ENCODE data around the gene FHIP2A.
"Not testable (repeated sequence)": the region's sequence is repeated elsewhere in the genome, so short reads cannot be mapped to it uniquely, and the experiment has no call there.

Gene FHIP2A

DNA sequence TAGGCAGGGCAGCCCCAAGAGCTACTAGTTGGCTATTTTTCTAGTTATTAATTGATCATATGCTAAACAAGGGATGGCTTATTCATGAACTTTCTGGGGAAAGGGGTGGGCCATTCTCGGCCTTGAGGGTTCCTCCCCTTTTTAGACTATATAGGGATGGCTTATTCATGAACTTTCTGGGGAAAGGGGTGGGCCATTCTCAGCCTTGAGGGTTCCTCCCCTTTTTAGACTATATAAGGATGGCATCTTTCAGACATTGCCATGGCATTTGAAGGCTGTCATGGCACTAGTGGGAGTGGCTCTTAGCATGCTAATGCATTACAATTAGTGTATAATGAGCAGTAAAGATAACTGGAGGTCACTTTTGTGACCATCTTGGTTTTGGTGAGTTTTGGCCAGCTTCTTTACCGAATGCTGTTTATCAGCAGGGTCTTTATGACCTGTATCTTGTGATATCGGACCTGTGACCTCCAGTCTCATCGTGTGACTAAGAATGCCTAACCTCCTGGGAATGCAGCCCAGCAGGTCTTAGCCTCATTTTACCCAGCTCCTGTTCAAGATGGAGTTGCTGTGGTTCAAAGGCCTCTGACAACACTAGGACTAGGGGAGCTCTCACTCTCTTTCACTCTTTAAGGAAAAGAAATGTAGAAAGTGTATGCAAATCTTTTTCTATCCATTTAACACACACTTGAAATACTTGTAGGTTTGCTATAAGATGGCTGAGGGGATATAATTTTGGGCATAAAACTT lies 7.8 kb downstream of the FHIP2A start:
- no peak overlapping the region for H3K4me3 ChIP-seq (ENCODE audit: insufficient read length, low read depth)
- peaks cover 22% of the 10 kb centered on the region for H3K36me3 ChIP-seq (ENCODE audit: insufficient read depth, insufficient read length, low read length)
- DNase-seq (ENCODE audit: low read depth, low spot score), result no peak
- TF ChIP-seq ZNF274 (IDR thresholded peaks at IDR 0.05; ENCODE audit: low read depth, low read length) (no peak), SUZ12 (IDR thresholded peaks at IDR 0.05; ENCODE audit: extremely low read depth, insufficient read depth, insufficient read length) (no peak), YY1 (IDR thresholded peaks at IDR 0.05; ENCODE audit: insufficient read depth, insufficient read length) (no peak)
- no peaks in the 10 kb centered on the region for H3K4me1 ChIP-seq (ENCODE audit: insufficient read depth, insufficient read length)
- H3K27me3 ChIP-seq (ENCODE audit: insufficient read depth, insufficient read length), result no peaks in the 10 kb centered on the region
- no peak overlapping the region for H3K9ac ChIP-seq (ENCODE audit: insufficient read length, low read depth)
- H3K9me3 ChIP-seq (ENCODE audit: insufficient read depth, low read length), result no peaks in the 10 kb centered on the region

DNA sequence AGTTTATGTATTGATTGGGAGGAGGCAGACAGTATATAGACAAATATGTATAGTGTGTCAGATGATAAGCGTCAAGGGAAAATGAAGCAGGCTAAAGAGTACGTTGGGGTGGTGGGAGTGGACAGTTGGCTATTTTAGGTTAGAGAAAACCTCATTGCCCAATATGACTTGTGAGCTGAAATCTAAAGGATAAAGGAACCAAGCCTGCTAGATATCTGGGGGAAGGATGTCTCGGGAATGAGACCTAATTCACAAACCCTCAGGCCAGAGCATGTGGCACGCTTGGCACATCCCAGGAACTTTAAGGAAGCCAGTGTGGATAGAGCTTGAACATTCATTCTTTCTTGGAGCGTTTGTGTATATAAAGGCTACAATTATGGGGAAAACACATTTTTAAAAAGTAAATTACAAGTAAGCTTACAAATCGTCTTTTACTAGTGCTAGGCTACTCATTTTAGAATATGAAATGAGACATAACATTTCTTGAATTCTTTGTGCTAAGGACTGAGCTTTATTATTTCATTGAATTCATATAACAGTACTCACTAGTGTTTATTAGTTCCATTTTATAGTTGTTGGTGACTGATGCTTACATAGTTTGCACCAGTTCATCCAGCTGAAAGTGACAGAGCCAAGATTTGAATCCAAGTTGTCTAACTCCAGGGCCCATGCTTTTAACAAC lies 9.7 kb downstream of the FHIP2A start:
- TF ChIP-seq ZNF274 (IDR thresholded peaks at IDR 0.05; ENCODE audit: low read depth, low read length), result no peak
- TF ChIP-seq SUZ12 (IDR thresholded peaks at IDR 0.05; ENCODE audit: extremely low read depth, insufficient read depth, insufficient read length), result no peak
- no peak for TF ChIP-seq YY1 (IDR thresholded peaks at IDR 0.05; ENCODE audit: insufficient read depth, insufficient read length)
- H3K9ac ChIP-seq (ENCODE audit: insufficient read length, low read depth), result no peak overlapping the region
- H3K36me3 ChIP-seq (ENCODE audit: insufficient read depth, insufficient read length, low read length), result peaks cover 32% of the 10 kb centered on the region
- no peak overlapping the region for H3K4me3 ChIP-seq (ENCODE audit: insufficient read length, low read depth)
- H3K9me3 ChIP-seq (ENCODE audit: insufficient read depth, low read length), result no peaks in the 10 kb centered on the region
- H3K4me1 ChIP-seq (ENCODE audit: insufficient read depth, insufficient read length), result no peaks in the 10 kb centered on the region
- DNase-seq (ENCODE audit: low read depth, low spot score), result no peak
- H3K27me3 ChIP-seq (ENCODE audit: insufficient read depth, insufficient read length), result no peaks in the 10 kb centered on the region

DNA sequence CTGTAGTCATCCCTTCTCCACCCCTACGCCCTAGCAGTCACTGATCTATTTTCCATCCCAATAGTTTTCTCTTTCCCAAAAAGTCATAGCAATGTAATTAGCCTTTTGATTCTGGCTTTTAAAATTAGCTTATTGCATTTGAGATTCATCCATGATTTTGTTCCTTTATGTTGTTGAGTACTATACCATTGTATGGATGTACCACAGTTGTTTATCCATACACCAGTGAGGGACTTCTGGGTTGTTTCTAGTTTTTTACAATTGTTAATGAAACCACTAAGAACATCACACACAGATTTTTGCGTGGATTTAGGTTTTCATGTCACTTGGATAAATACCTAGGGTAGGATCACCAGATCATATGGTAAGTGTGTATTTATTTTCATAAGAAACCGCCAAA lies 16.1 kb downstream of the FHIP2A start:
- H3K27me3 ChIP-seq (ENCODE audit: insufficient read depth, insufficient read length), result no peaks in the 10 kb centered on the region
- H3K9me3 ChIP-seq (ENCODE audit: insufficient read depth, low read length), result no peaks in the 10 kb centered on the region
- no peak overlapping the region for H3K4me3 ChIP-seq (ENCODE audit: insufficient read length, low read depth)
- no peaks in the 10 kb centered on the region for H3K4me1 ChIP-seq (ENCODE audit: insufficient read depth, insufficient read length)
- TF ChIP-seq ZNF274 (IDR thresholded peaks at IDR 0.05; ENCODE audit: low read depth, low read length) (no peak), SUZ12 (IDR thresholded peaks at IDR 0.05; ENCODE audit: extremely low read depth, insufficient read depth, insufficient read length) (no peak), YY1 (IDR thresholded peaks at IDR 0.05; ENCODE audit: insufficient read depth, insufficient read length) (no peak)
- no peak for DNase-seq (ENCODE audit: low read depth, low spot score)
- H3K9ac ChIP-seq (ENCODE audit: insufficient read length, low read depth), result no peak overlapping the region
- H3K36me3 ChIP-seq (ENCODE audit: insufficient read depth, insufficient read length, low read length), result peaks cover 43% of the 10 kb centered on the region

DNA sequence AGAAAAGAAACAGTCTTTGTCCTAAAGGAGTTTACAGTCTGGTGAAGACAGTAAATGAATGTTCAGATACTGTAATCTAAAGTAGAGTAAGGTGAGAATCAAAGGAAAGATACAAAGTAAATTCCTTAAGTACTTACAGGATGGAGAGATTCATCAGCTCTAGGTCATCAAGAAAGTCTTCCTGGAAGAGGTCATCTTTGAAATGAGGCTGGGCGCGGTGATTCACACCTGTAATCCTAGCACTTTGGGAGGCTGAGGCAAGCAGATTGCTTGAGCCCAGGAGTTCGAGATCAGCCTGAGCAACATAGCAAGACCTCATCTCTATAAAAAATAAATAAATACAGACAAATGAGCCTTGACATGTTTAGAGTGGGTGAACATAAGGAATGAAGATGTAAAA lies 18.3 kb downstream of the FHIP2A start:
- Histone ChIP-seq H3K4me1 (ENCODE audit: insufficient read depth, insufficient read length) (no peaks in the 10 kb centered on the region), H3K36me3 (ENCODE audit: insufficient read depth, insufficient read length, low read length) (peaks cover 36% of the 10 kb centered on the region), H3K9ac (ENCODE audit: insufficient read length, low read depth) (no peak overlapping the region), H3K9me3 (ENCODE audit: insufficient read depth, low read length) (no peaks in the 10 kb centered on the region), H3K27me3 (ENCODE audit: insufficient read depth, insufficient read length) (no peaks in the 10 kb centered on the region), H3K4me3 (ENCODE audit: insufficient read length, low read depth) (no peak overlapping the region)
- TF ChIP-seq YY1 (IDR thresholded peaks at IDR 0.05; ENCODE audit: insufficient read depth, insufficient read length) (no peak), SUZ12 (IDR thresholded peaks at IDR 0.05; ENCODE audit: extremely low read depth, insufficient read depth, insufficient read length) (no peak), ZNF274 (IDR thresholded peaks at IDR 0.05; ENCODE audit: low read depth, low read length) (no peak)
- DNase-seq (ENCODE audit: low read depth, low spot score), result no peak

DNA sequence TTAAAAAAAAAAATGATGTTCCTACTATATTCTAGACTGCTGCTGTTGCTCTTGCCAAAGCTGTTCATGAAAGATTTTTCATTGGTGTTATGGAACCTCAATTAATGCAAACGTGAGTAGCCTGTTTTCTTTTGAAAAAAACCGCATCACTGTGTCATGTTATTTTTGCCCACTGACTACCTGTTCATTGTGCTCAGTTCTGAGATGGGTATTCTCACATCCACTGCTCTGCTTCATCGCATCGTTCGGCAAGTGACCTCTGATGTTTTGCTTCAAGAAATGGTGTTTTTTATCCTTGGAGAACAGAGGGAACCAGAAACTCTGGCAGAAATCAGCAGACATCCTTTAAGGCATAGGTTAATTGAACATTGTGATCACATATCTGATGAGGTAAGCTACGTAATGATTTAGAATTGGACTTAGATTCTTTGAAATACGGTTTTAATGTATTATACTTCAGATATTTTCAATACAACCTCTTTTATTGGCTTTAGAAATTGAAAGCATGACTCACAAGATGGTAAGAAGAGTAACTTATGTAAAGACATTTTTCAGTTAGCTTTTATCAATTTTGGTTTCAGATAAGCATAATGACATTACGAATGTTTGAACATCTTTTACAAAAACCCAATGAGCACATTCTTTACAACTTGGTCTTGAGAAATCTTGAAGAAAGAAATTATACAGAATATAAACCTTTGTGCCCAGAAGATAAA lies 24.6 kb downstream of the FHIP2A start:
- TF ChIP-seq YY1 (IDR thresholded peaks at IDR 0.05; ENCODE audit: insufficient read depth, insufficient read length), result no peak
- TF ChIP-seq SUZ12 (IDR thresholded peaks at IDR 0.05; ENCODE audit: extremely low read depth, insufficient read depth, insufficient read length), result no peak
- no peak for TF ChIP-seq ZNF274 (IDR thresholded peaks at IDR 0.05; ENCODE audit: low read depth, low read length)
- Histone ChIP-seq H3K9ac (ENCODE audit: insufficient read length, low read depth) (no peak overlapping the region), H3K4me3 (ENCODE audit: insufficient read length, low read depth) (no peak overlapping the region), H3K4me1 (ENCODE audit: insufficient read depth, insufficient read length) (no peaks in the 10 kb centered on the region), H3K27me3 (ENCODE audit: insufficient read depth, insufficient read length) (no peaks in the 10 kb centered on the region), H3K9me3 (ENCODE audit: insufficient read depth, low read length) (no peaks in the 10 kb centered on the region), H3K36me3 (ENCODE audit: insufficient read depth, insufficient read length, low read length) (peaks cover 28% of the 10 kb centered on the region)
- no peak for DNase-seq (ENCODE audit: low read depth, low spot score)

DNA sequence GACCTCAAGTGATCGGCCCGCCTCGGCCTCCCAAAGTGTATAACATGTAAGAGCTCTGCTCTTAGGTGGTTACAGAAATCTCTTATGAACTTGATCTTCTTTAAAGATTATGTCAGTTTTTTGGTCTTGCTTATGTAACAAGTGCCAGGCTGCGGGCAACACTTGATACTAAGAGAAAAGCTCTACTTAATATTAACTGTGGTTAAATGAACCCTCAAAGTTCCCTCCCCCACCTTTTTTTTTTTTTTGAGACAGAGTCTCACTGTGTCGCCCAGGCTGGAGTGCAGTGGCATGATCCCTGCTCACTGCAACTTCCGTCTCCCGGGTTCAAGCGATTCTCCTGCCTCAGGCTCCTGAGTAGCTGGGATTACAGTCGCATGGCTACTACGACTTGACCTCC lies 25.9 kb downstream of the FHIP2A start:
- not testable (repeated sequence) for H3K4me1 ChIP-seq (ENCODE audit: insufficient read depth, insufficient read length); H3K27me3 ChIP-seq (ENCODE audit: insufficient read depth, insufficient read length); H3K4me3 ChIP-seq (ENCODE audit: insufficient read length, low read depth); DNase-seq (ENCODE audit: low read depth, low spot score); H3K9ac ChIP-seq (ENCODE audit: insufficient read length, low read depth); H3K9me3 ChIP-seq (ENCODE audit: insufficient read depth, low read length)
- peaks cover 28% of the 10 kb centered on the region for H3K36me3 ChIP-seq (ENCODE audit: insufficient read depth, insufficient read length, low read length)

DNA sequence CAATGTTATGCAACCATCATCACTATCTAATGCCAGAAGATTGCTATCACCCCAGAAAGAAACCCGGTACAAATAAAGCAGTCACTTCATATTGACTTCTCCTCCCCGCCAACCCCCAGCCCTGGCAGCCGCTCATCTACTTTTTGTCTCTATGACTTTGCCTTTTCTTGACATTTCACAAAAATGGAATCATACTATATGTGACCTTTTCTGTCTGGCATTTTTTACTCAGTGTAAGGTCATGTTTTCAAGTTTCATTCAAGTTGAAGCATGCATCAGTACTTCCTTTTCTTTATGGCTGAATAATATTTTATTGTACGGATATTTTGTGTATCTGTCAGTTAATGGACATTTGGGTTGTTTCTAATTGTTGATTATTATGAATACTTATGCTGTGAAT lies 28.1 kb downstream of the FHIP2A start:
- Histone ChIP-seq H3K9ac (ENCODE audit: insufficient read length, low read depth) (no peak overlapping the region), H3K4me3 (ENCODE audit: insufficient read length, low read depth) (no peak overlapping the region), H3K4me1 (ENCODE audit: insufficient read depth, insufficient read length) (no peaks in the 10 kb centered on the region), H3K9me3 (ENCODE audit: insufficient read depth, low read length) (no peaks in the 10 kb centered on the region), H3K36me3 (ENCODE audit: insufficient read depth, insufficient read length, low read length) (peaks cover 19% of the 10 kb centered on the region), H3K27me3 (ENCODE audit: insufficient read depth, insufficient read length) (no peaks in the 10 kb centered on the region)
- TF ChIP-seq ZNF274 (IDR thresholded peaks at IDR 0.05; ENCODE audit: low read depth, low read length) (no peak), YY1 (IDR thresholded peaks at IDR 0.05; ENCODE audit: insufficient read depth, insufficient read length) (no peak), SUZ12 (IDR thresholded peaks at IDR 0.05; ENCODE audit: extremely low read depth, insufficient read depth, insufficient read length) (no peak)
- DNase-seq (ENCODE audit: low read depth, low spot score), result no peak

Data from NT2/D1 (cell line).